Spinal cord (tissue), 10 donors: ENCODE data around the gene RCAN2. TPM values are rescaled to one million over a fixed set of nuclear protein-coding genes. Genes with fewer than 3 reads are reported as not detected.

Experiments used
- DNase-seq, 6 donors: peaks; one replicate each; pipeline versions ENCODE4 v3.0.0 to v3.0.0-alpha.2; 2013 to 2015; ENCODE audit warnings: low spot score in 6 of 6, low read depth in 4 of 6
- H3K27ac ChIP-seq: one replicate; pipeline ENCODE4 v1.5.1; 2013; ENCODE audit warnings: low read depth, low read length, control low read depth
- H3K27me3 ChIP-seq: one replicate; pipeline ENCODE4 v1.6.1; 2013; ENCODE audit warnings: low read length; ENCODE audit not compliant: control insufficient read depth, insufficient read depth
- H3K36me3 ChIP-seq: one replicate; pipeline ENCODE4 v1.6.1; 2013; ENCODE audit warnings: low read length; ENCODE audit not compliant: control insufficient read depth, insufficient read depth
- H3K4me1 ChIP-seq: one replicate; pipeline ENCODE4 v1.6.1; 2013; ENCODE audit warnings: low read length; ENCODE audit not compliant: control insufficient read depth, insufficient read depth
- H3K4me3 ChIP-seq: one replicate; pipeline ENCODE4 v1.5.1; 2013; ENCODE audit warnings: low read depth, low read length, control low read depth
- H3K9me3 ChIP-seq: one replicate; pipeline ENCODE4 v1.6.1; 2013; ENCODE audit warnings: low read length; ENCODE audit not compliant: control insufficient read depth, insufficient read depth
- WGBS: methylation state at CpG from one replicate; pipeline ENCODE4 v1.1.5; 2013; ENCODE audit warnings: missing lambda C conversion rate; ENCODE audit not compliant: insufficient coverage; 5-methylcytosine and 5-hydroxymethylcytosine counted together
- long read RNA-seq, 4 donors: transcript quantifications; one replicate each; lab custom pipeline, GENCODE V29; 2026
- polyA plus RNA-seq, 2 donors: library from polyadenylated mRNA; unstranded; fragments of 120-200 nt; gene quantifications; one replicate each; pipeline ENCODE4 v1.2.1, GENCODE V29; 2013; ENCODE audit not compliant: insufficient read length in 2 of 2
- total RNA-seq, 2 donors: library from RNA; depleted of rRNA in 1 of 2; stranded (reverse); fragments of 120-200 nt in 1 of 2; fragments of >200 nt in 1 of 2; gene quantifications; one replicate each; pipeline versions ENCODE4 v1.2.3 to v1.2.4, GENCODE V29; 2013 to 2014
- donor health status: healthy.

RCAN2 gene
- total RNA-seq = 10 to 100 TPM; 16.4 to 57.5 TPM
- polyA plus RNA-seq = 10 to 100 TPM; 63.1 to 80.3 TPM
- long read RNA-seq, donor 1, transcript RCAN2-202 (4 exons, 3,188 nt) = major isoform, 22 of 34 reads
- long read RNA-seq, donor 1, partial matches to known transcripts = 12 of 34 reads
- long read RNA-seq, donor 1, other reads (novel, unspliced or antisense) = 0 of 34 reads
- long read RNA-seq, donor 2, transcript RCAN2-202 (4 exons, 3,188 nt) = major isoform, 5 of 12 reads
- long read RNA-seq, donor 2, partial matches to known transcripts = 7 of 12 reads
- long read RNA-seq, donor 2, other reads (novel, unspliced or antisense) = 0 of 12 reads
- long read RNA-seq, donor 3, transcript RCAN2-202 (4 exons, 3,188 nt) = major isoform, 6 of 12 reads
- long read RNA-seq, donor 3, partial matches to known transcripts = 6 of 12 reads
- long read RNA-seq, donor 3, other reads (novel, unspliced or antisense) = 0 of 12 reads
- long read RNA-seq, donor 4 = 0 reads

DNA sequence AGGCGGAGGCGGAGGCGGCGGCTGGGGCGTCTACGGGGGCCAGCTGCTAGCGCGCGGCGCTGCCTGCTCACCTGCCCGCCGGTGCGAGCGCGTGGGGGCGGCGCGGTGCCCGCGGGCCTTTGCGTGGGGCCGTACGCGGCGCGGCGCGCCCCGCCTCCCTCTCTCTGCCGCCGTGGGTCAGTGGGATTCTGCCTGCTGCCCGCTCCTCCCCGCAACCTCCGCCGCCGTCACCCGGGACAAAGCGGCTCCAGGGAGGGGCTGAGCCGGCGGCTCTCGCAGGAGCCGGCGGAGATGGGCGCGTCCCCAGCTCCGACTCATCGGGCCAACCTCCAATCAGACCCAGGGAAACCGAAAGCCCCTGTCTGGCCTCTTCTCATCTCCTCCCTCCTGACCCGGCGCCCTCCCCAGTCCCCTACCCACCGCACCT, at the start of gene RCAN2:
Gene RCAN2, minus strand, starts transcription at position 249 of the 427 bp plus-strand sequence.
- Histone ChIP-seq H3K27me3 (peaks cover 6% of the 10 kb centered on the region), H3K9me3 (no peaks in the 10 kb centered on the region), H3K27ac (peak within 1 kb of the TSS; percentile 33), H3K36me3 (no peaks in the 10 kb centered on the region), H3K4me3 (peak within 1 kb of the TSS; percentile 76), H3K4me1 (peaks cover 11% of the 10 kb centered on the region)
- peak in 3 of 6 donors; percentile 42 to 86 (median 79) for DNase-seq
- WGBS = 0% methylated on average over 51 of the region's 51 CpGs

DNA sequence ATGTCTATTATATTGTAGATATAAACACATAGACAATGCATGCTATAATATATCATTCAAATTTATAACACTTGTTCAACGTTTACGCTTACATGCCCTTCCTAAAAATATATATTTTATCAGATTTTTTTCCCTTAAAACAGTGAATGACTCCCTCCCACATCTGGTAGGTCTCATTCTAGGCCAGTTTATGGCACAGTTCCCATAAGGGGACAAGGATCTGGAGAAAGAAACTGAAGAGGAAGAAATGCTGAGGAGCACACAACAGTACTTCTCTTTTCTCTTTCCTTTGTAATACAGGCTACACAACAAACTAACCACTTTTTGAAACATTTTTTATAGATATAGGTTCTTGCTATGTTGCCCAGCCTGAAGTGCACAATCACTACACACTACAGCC, 48.6 kb upstream of the RCAN2 start:
- no peak for DNase-seq
- Histone ChIP-seq H3K27ac (no peak overlapping the region), H3K9me3 (peaks cover 2% of the 10 kb centered on the region), H3K4me1 (no peaks in the 10 kb centered on the region), H3K27me3 (no peaks in the 10 kb centered on the region), H3K4me3 (no peak overlapping the region), H3K36me3 (no peaks in the 10 kb centered on the region)
- WGBS = no CpG with 5 or more reads among the region's 2 CpGs

GRCh38 chr6:46538800-46539480, 47.7 kb upstream of the RCAN2 start:
- no peak for DNase-seq
- 100% methylated on average over 1 of the region's 6 CpGs for WGBS
- Histone ChIP-seq H3K9me3 (peaks cover 2% of the 10 kb centered on the region), H3K27me3 (no peaks in the 10 kb centered on the region), H3K36me3 (no peaks in the 10 kb centered on the region), H3K27ac (no peak overlapping the region), H3K4me3 (no peak overlapping the region), H3K4me1 (no peaks in the 10 kb centered on the region)

DNA sequence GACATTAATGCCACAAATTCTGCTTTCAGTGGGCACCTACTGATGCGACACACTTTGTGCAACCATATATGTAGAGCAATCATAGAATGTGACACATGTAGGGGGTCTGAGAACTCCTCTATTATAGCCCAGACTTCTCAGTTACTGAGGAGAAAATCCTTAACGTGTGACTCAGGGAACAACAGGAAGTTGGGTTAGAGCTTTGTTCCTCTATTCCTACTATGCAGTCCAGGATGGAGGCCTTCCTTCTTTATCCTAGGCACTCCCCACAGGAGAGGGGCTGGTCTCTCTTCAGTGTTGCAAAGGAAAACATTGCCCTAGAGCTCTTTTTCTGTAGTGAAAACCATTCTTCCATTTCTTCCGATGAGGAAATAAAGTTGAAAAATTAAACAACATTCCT, 39.6 kb upstream of the RCAN2 start:
- Histone ChIP-seq H3K4me1 (no peaks in the 10 kb centered on the region), H3K27me3 (no peaks in the 10 kb centered on the region), H3K27ac (no peak overlapping the region), H3K9me3 (no peaks in the 10 kb centered on the region), H3K4me3 (no peak overlapping the region), H3K36me3 (no peaks in the 10 kb centered on the region)
- WGBS = no CpG with 5 or more reads among the region's 3 CpGs
- DNase-seq = no peak

- Histone ChIP-seq H3K36me3 (no peaks in the 10 kb centered on the region), H3K27ac (no peak overlapping the region), H3K4me3 (no peak overlapping the region)
These were observed 37.9 kb upstream of the RCAN2 start for GRCh38 chr6:46528961-46529750.

GRCh38 chr6:46526607-46527006, 35.4 kb upstream of the RCAN2 start:
- Histone ChIP-seq H3K4me1 (no peaks in the 10 kb centered on the region), H3K27me3 (no peaks in the 10 kb centered on the region), H3K36me3 (no peaks in the 10 kb centered on the region), H3K27ac (no peak overlapping the region), H3K4me3 (no peak overlapping the region), H3K9me3 (no peaks in the 10 kb centered on the region)
- WGBS = no CpG with 5 or more reads among the region's 2 CpGs
- DNase-seq = no peak

More at GRCh38 chr6:46528961-46529750, 37.9 kb upstream of the RCAN2 start:
- Histone ChIP-seq H3K9me3 (no peaks in the 10 kb centered on the region), H3K27me3 (no peaks in the 10 kb centered on the region), H3K4me1 (no peaks in the 10 kb centered on the region)
- 83% methylated on average over 1 of the region's 3 CpGs for WGBS
- no peak for DNase-seq

GRCh38 chr6:46525583-46525982, 34.3 kb upstream of the RCAN2 start:
- no peak for DNase-seq
- Histone ChIP-seq H3K4me1 (no peaks in the 10 kb centered on the region), H3K36me3 (no peaks in the 10 kb centered on the region), H3K27me3 (no peaks in the 10 kb centered on the region), H3K9me3 (no peaks in the 10 kb centered on the region), H3K4me3 (no peak overlapping the region), H3K27ac (no peak overlapping the region)

- H3K27ac ChIP-seq = no peak overlapping the region
- no peaks in the 10 kb centered on the region for H3K4me1 ChIP-seq
- H3K9me3 ChIP-seq = no peaks in the 10 kb centered on the region
- H3K36me3 ChIP-seq = no peaks in the 10 kb centered on the region
- no peak overlapping the region for H3K4me3 ChIP-seq
- H3K27me3 ChIP-seq = no peaks in the 10 kb centered on the region
- no peak for DNase-seq
These were observed 30.3 kb upstream of the RCAN2 start for GRCh38 chr6:46521464-46521971.

DNA sequence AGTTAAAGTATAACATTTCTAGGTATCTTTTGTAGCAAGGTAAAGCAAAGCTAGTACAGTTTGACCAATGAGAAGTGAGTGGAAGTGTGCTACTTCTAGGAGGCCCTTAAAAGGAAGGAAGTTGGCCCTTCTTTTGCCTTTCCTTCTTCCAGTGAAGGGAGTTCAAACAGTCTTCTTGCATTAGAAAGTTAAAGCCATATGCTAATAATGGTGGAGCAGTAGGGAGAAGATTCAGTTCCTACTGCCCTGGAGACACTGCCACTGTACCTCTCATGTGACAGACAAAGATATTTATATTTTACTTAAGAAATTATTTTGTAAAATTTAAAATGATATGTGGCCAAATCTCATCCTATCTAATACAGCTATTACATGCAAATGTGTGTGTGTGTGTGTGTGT, 26.0 kb upstream of the RCAN2 start:
- H3K27me3 ChIP-seq = no peaks in the 10 kb centered on the region
- no peak overlapping the region for H3K4me3 ChIP-seq
- no peak overlapping the region for H3K27ac ChIP-seq
- DNase-seq = no peak
- no peaks in the 10 kb centered on the region for H3K4me1 ChIP-seq
- no peaks in the 10 kb centered on the region for H3K9me3 ChIP-seq
- H3K36me3 ChIP-seq = no peaks in the 10 kb centered on the region
